Natural killer cell (primary cell): ENCODE measurements around the gene HCN3. TPM values are rescaled to one million over a fixed set of nuclear protein-coding genes. Genes with fewer than 3 reads are reported as not detected.
"Not testable (repeated sequence)": the region's sequence is repeated elsewhere in the genome, so short reads cannot be mapped to it uniquely, and the experiment has no call there.

Source experiments
- ATAC-seq, 3 donors: fragments of 150-1000 bp in 2 of 3; fragments of 200-7000 bp in 1 of 3; cut with Tn5 transposase; 1 replicate in 1 of 3; 2 replicates in 2 of 3; pipeline ENCODE4 v1.10.0; 2021; ENCODE audit warnings: mild to moderate bottlenecking in 2 of 3, moderate library complexity in 2 of 3
- DNase-seq, 2 donors: peaks; one replicate each; pipeline versions ENCODE4 v3.0.0 to v3.0.0-alpha.2; 2013 to 2021; ENCODE audit warnings: mixed read lengths in 1 of 2
- H3K27ac ChIP-seq: one replicate; pipeline ENCODE4 v1.5.1; 2013; ENCODE audit warnings: mild to moderate bottlenecking, low read length
- H3K27me3 ChIP-seq: one replicate; pipeline ENCODE4 v1.6.1; 2013; ENCODE audit warnings: low read length; ENCODE audit not compliant: control insufficient read depth, insufficient read depth
- H3K36me3 ChIP-seq: one replicate; pipeline ENCODE4 v1.6.1; 2013; ENCODE audit warnings: low read length; ENCODE audit not compliant: control insufficient read depth, insufficient read depth
- H3K4me1 ChIP-seq: one replicate; pipeline ENCODE4 v1.6.1; 2013; ENCODE audit warnings: low read length; ENCODE audit not compliant: control insufficient read depth, insufficient read depth
- H3K4me3 ChIP-seq: one replicate; pipeline ENCODE4 v1.5.1; 2013; ENCODE audit warnings: low read length
- H3K9me3 ChIP-seq: one replicate; pipeline ENCODE4 v1.6.1; 2013; ENCODE audit warnings: low read length; ENCODE audit not compliant: control insufficient read depth, insufficient read depth
- H3K27ac Mint-ChIP-seq, 2 donors: one replicate each; pipeline ENCODE4 v1.8.0; 2022; ENCODE audit warnings: mild to moderate bottlenecking in 2 of 2, mixed read lengths in 2 of 2, moderate library complexity in 1 of 2
- H3K27me3 Mint-ChIP-seq, 2 donors: one replicate each; pipeline ENCODE4 v1.8.0; 2022; ENCODE audit warnings: low read depth in 2 of 2, mixed read lengths in 2 of 2
- H3K36me3 Mint-ChIP-seq: one replicate; pipeline ENCODE4 v1.8.0; 2022; ENCODE audit warnings: mixed read lengths
- H3K4me1 Mint-ChIP-seq, 2 donors: one replicate each; pipeline ENCODE4 v1.8.0; 2022; ENCODE audit warnings: mixed read lengths in 2 of 2
- H3K4me3 Mint-ChIP-seq: one replicate; pipeline ENCODE4 v1.8.0; 2022; ENCODE audit warnings: mild to moderate bottlenecking, moderate library complexity, mixed read lengths
- H3K9me3 Mint-ChIP-seq, 2 donors: one replicate each; pipeline ENCODE4 v1.8.0; 2022; ENCODE audit warnings: mixed read lengths in 2 of 2
- CTCF ChIP-seq: fragments of 200-600 bp; IDR thresholded peaks from one replicate; pipeline ENCODE4 v1.8.0; 2022; ENCODE audit warnings: antibody characterized with exemption
- WGBS: methylation state at CpG from one replicate; pipeline ENCODE4 v1.1.7; 2013; ENCODE audit warnings: missing lambda C conversion rate; ENCODE audit not compliant: insufficient coverage; 5-methylcytosine and 5-hydroxymethylcytosine counted together
- intact Hi-C: fragments of 100-400 bp; cut with micrococcal nuclease; formaldehyde crosslinking; loops from one replicate; pipeline ENCODE4 v1.14.2; 2022
- total RNA-seq, 4 donors: library from RNA; stranded (reverse); fragments of 120-200 nt in 1 of 4; gene quantifications; one replicate each; pipeline versions ENCODE4 v1.2.3 to v1.2.4, GENCODE V29; 2013 to 2022

The HCN3 gene
- total RNA-seq, 3 donors from 2014 or later (not counting 1 experiment from before 2014, with no cell fraction given) = 2.0 to 3.4 (median 2.6) TPM

DNA sequence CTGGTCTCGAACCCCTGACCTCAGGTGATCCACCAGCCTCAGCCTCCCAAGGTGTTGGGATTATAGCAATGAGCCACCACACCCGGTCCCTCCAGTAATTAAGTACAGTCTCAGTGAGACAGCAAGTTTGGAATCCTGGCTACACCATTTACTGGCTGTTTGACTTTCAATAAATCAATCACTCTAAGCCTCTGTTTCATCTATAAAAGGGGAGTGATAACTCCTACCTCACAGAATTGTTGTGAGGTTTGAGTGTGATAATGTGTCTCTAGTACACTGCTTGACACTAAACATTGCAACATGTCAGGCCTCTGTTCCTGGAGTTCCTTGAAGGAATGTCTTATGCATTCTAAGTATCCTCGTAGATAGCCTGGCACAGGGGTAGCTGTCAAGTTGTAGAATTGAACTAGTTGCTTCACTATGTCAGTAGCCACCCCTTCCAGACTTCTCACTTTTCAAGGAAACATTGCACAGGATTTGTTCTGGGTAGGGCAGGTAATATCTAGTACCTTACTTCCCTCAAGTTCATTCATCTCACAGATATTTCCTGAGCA lies 34.4 kb upstream of the HCN3 start:
- Histone ChIP-seq H3K4me3 (no peak overlapping the region), H3K27ac (no peak overlapping the region), H3K9me3 (peaks cover 3% of the 10 kb centered on the region), H3K4me1 (peaks cover 44% of the 10 kb centered on the region), H3K36me3 (peaks cover under 1% of the 10 kb centered on the region), H3K27me3 (no peaks in the 10 kb centered on the region)
- TF ChIP-seq CTCF = no peak
- ATAC-seq (no peak), DNase-seq (peak in 1 of 2 donors; percentile 6)
- Mint-ChIP-seq H3K27ac (peak overlapping the region; percentile 94 to 95), H3K36me3 (peaks cover 8% of the 10 kb centered on the region), H3K27me3 (peaks cover 4 to 8% of the 10 kb centered on the region in 2 donors), H3K9me3 (peaks cover 2 to 3% of the 10 kb centered on the region in 2 donors), H3K4me3 (peak overlapping the region; percentile 90), H3K4me1 (peaks cover 21 to 37% of the 10 kb centered on the region in 2 donors)
- intact Hi-C loops = loop anchor here (5.0 kb wide), 1 partner anchor 51 kb away; no protein-coding TSS in a partner anchor
- 94% methylated on average over 3 of the region's 3 CpGs for WGBS

DNA sequence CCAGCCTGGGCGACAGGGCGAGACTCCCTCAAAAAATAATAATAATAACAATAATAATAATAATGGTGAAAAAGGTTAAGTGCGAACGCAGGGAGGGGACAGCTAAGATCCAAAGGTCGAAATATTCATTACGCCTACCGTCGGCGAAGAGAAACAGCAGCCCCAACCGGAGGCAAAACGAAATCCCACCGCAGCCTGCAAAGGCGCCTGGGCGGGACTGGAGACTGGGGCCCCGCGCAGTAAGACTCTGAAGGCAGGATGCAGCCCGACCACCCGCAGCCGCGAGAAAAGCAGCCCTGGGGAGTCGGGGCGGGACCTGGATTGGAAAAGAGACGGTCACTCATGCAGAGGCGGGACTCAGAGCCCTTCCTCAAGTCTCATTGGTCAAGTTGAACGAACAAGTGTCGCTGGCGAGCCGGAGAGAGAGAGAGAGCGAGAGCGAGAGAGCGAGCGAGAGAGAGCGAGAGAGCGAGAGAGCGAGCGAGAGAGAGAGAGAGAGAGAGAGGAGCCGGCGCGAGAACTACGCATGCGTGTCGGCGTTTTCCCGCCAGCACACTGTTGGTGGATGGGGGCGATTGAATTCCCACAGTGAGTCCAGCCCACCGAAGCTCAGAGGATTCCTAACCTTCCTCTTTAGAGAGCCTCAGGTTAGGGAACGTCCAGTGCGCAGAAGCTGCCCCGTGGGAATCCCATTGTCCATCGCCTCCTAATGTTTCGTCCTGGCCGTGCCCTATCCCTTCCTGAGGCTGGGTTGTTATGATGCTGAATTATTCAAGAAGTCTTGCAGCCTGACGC lies 32.7 kb upstream of the HCN3 start:
- intact Hi-C loops = loop anchor here (1.0 to 5.0 kb wide), 3 partner anchors 38 to 64 kb away; partner anchors contain the start of genes FDPS and THBS3
- Histone ChIP-seq H3K9me3 (peaks cover 3% of the 10 kb centered on the region), H3K27ac (peak overlapping the region; percentile 78), H3K4me1 (peaks cover 44% of the 10 kb centered on the region), H3K27me3 (no peaks in the 10 kb centered on the region), H3K4me3 (peak overlapping the region; percentile 74), H3K36me3 (no peaks in the 10 kb centered on the region)
- TF ChIP-seq CTCF = peak; percentile 20
- peaks cover 4 to 8% of the 10 kb centered on the region in 2 donors for H3K27me3 Mint-ChIP-seq
- H3K27ac Mint-ChIP-seq = peak overlapping the region; percentile 94 to 95
- peaks cover 8% of the 10 kb centered on the region for H3K36me3 Mint-ChIP-seq
- H3K4me1 Mint-ChIP-seq = peaks cover 21 to 37% of the 10 kb centered on the region in 2 donors
- ATAC-seq (peak; percentile 92 to 97 (median 96)), DNase-seq (peak; percentile 88 to 96)
- under 1% methylated on average over 51 of the region's 53 CpGs for WGBS
- H3K9me3 Mint-ChIP-seq = peaks cover 2 to 3% of the 10 kb centered on the region in 2 donors
- H3K4me3 Mint-ChIP-seq = peak overlapping the region; percentile 90

GRCh38 chr1:155245163-155245524 lies 32.1 kb upstream of the HCN3 start:
- H3K27ac ChIP-seq = peak overlapping the region; percentile 78
- DNase-seq (no peak), ATAC-seq (no peak)
- no peaks in the 10 kb centered on the region for H3K27me3 ChIP-seq
- H3K4me3 ChIP-seq = peak overlapping the region; percentile 74
- peak overlapping the region; percentile 94 to 95 for H3K27ac Mint-ChIP-seq
- H3K9me3 ChIP-seq = peaks cover 3% of the 10 kb centered on the region
- H3K4me1 Mint-ChIP-seq = peaks cover 21 to 40% of the 10 kb centered on the region in 2 donors
- peaks cover 8% of the 10 kb centered on the region for H3K36me3 Mint-ChIP-seq
- H3K4me1 ChIP-seq = peaks cover 43% of the 10 kb centered on the region
- intact Hi-C loops = loop anchor here (2.0 kb wide), 1 partner anchor 38 kb away; the partner anchor contains the start of gene THBS3
- H3K27me3 Mint-ChIP-seq = peaks cover 4 to 8% of the 10 kb centered on the region in 2 donors
- TF ChIP-seq CTCF = no peak
- H3K36me3 ChIP-seq = no peaks in the 10 kb centered on the region
- WGBS = 73% methylated on average over 7 of the region's 8 CpGs
- H3K9me3 Mint-ChIP-seq = peaks cover 2 to 3% of the 10 kb centered on the region in 2 donors
- peak overlapping the region; percentile 67 for H3K4me3 Mint-ChIP-seq

GRCh38 chr1:155246796-155247195 lies 30.5 kb upstream of the HCN3 start:
- WGBS = 100% methylated on average over 3 of the region's 3 CpGs

More at GRCh38 chr1:155246796-155247195, 30.5 kb upstream of the HCN3 start:
- H3K9me3 ChIP-seq, H3K27me3 ChIP-seq, ATAC-seq, H3K36me3 ChIP-seq, H3K27ac ChIP-seq, intact Hi-C loops, H3K27me3 Mint-ChIP-seq, H3K36me3 Mint-ChIP-seq, H3K4me3 ChIP-seq, DNase-seq, H3K9me3 Mint-ChIP-seq: not testable (repeated sequence)
- Mint-ChIP-seq H3K4me1 (peaks cover 6 to 33% of the 10 kb centered on the region in 2 donors), H3K4me3 (peak overlapping the region; percentile 57), H3K27ac (peak overlapping the region in 1 of 2 donors; percentile 22)
- peaks cover 36% of the 10 kb centered on the region for H3K4me1 ChIP-seq
